GM12878 (cell line): ENCODE results near the gene DIAPH1. TPM values are rescaled to one million over a fixed set of nuclear protein-coding genes. Genes with fewer than 3 reads are reported as not detected.

Source experiments
- IKZF2 ChIP-seq, 2 experiments: fragments of 450-650 bp; IDR thresholded peaks; 2 replicates each; pipeline ENCODE4 v1.6.1; 2017; ENCODE audit warnings: mild to moderate bottlenecking in 2 of 2, moderate library complexity in 2 of 2
- PAX8 ChIP-seq: fragments of 450-650 bp; IDR thresholded peaks from 2 replicates; pipeline ENCODE4 v1.6.1; 2017; ENCODE audit warnings: mild to moderate bottlenecking, moderate library complexity
- RUNX3 ChIP-seq: IDR thresholded peaks from 2 replicates; pipeline ENCODE4 v1.6.1; 2012; ENCODE audit warnings: low read length, inconsistent platforms
- SIX5 ChIP-seq: IDR thresholded peaks from 2 replicates; pipeline ENCODE4 v1.6.1; 2011; ENCODE audit warnings: mild to moderate bottlenecking, low read depth, low read length, moderate library complexity; ENCODE audit not compliant: severe bottlenecking
- SPI1 ChIP-seq: IDR thresholded peaks from 2 replicates; pipeline ENCODE4 v1.6.1; 2011; ENCODE audit warnings: low read depth, mild to moderate bottlenecking, low read length, moderate library complexity, borderline replicate concordance; ENCODE audit not compliant: insufficient read depth
- SREBF2 ChIP-seq: IDR thresholded peaks from 2 replicates; pipeline ENCODE4 v1.6.1; 2012; ENCODE audit warnings: mild to moderate bottlenecking, low read length
- STAT1 ChIP-seq: fragments of 450-650 bp; conservative IDR thresholded peaks from 2 replicates; pipeline ENCODE4 v1.6.1; 2014; ENCODE audit warnings: antibody characterized with exemption, mild to moderate bottlenecking
- ZBED1 ChIP-seq: IDR thresholded peaks from 2 replicates; pipeline ENCODE4 v1.6.1; 2016; ENCODE audit warnings: borderline replicate concordance
- polyA plus RNA-seq, 11 experiments: library from polyadenylated mRNA; depleted of rRNA in 4 of 11; unstranded in 6 of 11; stranded (reverse) in 5 of 11; fragments of >200 nt; fragmentation: Nextera tagmentation in 4 of 11; fragmentation: Illumina TruSeq in 1 of 11; extraction: Ambion mirVana in 4 of 11; extraction: Trizol in 1 of 11; gene quantifications; 1 replicate in 1 of 11; 2 replicates in 10 of 11; pipeline versions ENCODE4 v1.2.1 to v1.2.3, GENCODE V29; 2011 to 2016; ENCODE audit warnings: inconsistent platforms in 2 of 11, missing spikeins in 2 of 11, low read depth in 1 of 11
- total RNA-seq, 4 experiments: library from RNA; depleted of rRNA in 3 of 4; stranded (reverse); fragments of >200 nt in 3 of 4; fragmentation: Illumina TruSeq in 1 of 4; extraction: Trizol in 1 of 4; gene quantifications; 2 replicates each; pipeline versions ENCODE4 v1.2.1 to v1.2.3, GENCODE V29; 2013 to 2021
- TF ChIP-seq, protein P1 (sequence below): fragments of 150-350 bp; IDR thresholded peaks from 2 replicates; pipeline ENCODE4 v1.6.1; 2014; ENCODE audit warnings: mild to moderate bottlenecking, low read depth, low read length
- TF ChIP-seq, protein P2 (sequence below): fragments of 450-650 bp; IDR thresholded peaks from 2 replicates; pipeline ENCODE4 v1.6.1; 2018; ENCODE audit warnings: borderline replicate concordance, mild to moderate bottlenecking; ENCODE audit not compliant: partially characterized antibody
- TF ChIP-seq, protein P3 (sequence below): IDR thresholded peaks from 2 replicates; pipeline ENCODE4 v1.6.1; 2012; ENCODE audit warnings: low read depth, low read length, improper control_type of control experiment
- TF ChIP-seq, protein P4 (sequence below): fragments of 450-650 bp; formaldehyde crosslinking; IDR thresholded peaks from 2 replicates; pipeline ENCODE4 v1.4.0; 2020; ENCODE audit warnings: mild to moderate bottlenecking, moderate library complexity

The DIAPH1 gene
- total and polyA plus RNA-seq, 10 of the 15 experiments (the other 5 are each of a cell fraction or from before 2014, with no cell fraction given): 37.8 to 168 (median 59.0) TPM

DNA sequence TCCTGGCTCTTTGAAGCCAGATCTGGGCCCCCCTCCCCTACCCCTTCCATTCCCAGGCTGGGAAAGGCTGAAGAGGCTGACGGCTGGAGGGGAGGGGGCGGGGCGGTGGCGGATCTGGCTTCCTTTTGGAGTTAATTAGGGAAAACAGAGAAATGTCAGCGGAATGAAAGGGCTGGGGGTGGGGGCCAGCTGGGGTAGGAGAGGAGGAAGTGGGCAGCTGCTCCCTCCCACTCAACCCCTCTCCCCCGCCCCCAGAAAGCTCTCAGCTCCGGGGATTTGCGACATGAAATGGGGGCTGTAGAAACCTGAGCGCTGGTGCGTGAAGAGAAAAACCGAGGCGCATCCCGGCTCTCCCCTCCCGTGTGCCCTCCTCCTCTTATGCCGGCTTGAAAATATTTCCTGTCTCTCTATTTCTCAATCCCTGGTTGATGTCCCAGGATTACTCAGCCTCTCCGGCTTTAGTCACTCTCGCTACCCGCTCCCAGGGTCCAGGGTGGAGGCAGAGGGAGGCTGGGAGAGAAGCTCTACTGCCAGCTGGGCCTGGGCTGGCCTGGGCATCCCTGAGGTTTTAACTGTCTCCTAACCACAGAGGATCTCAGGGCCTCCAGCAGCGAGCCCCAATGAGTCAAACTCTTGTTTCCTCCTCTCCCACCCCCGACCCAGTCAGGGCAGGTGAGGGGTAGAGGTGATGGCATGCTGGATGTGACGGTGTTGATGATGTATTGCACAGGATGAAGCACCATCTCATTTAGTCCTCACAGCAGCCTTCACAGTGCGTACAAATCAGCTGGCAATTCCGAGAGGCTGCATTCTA, 109.8 kb downstream of the DIAPH1 start (continued):
- TF ChIP-seq STAT1 (no peak), SIX5 (no peak), SPI1 (0 out of 2 replicates have a peak, but pooled peaks have one; percentile 6), SREBF2 (no peak), RUNX3 (no peak), PAX8 (no peak), IKZF2 (IDR thresholded peaks at IDR 0.05) (peak; percentile 42 to 67; a peak in 3 of 4 replicates), ZBED1 (peak; percentile 38; the same call in 1 of the 2 replicates)
- TF ChIP-seq, protein P1, sequence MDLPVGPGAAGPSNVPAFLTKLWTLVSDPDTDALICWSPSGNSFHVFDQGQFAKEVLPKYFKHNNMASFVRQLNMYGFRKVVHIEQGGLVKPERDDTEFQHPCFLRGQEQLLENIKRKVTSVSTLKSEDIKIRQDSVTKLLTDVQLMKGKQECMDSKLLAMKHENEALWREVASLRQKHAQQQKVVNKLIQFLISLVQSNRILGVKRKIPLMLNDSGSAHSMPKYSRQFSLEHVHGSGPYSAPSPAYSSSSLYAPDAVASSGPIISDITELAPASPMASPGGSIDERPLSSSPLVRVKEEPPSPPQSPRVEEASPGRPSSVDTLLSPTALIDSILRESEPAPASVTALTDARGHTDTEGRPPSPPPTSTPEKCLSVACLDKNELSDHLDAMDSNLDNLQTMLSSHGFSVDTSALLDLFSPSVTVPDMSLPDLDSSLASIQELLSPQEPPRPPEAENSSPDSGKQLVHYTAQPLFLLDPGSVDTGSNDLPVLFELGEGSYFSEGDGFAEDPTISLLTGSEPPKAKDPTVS: no peak
- TF ChIP-seq, protein P2, sequence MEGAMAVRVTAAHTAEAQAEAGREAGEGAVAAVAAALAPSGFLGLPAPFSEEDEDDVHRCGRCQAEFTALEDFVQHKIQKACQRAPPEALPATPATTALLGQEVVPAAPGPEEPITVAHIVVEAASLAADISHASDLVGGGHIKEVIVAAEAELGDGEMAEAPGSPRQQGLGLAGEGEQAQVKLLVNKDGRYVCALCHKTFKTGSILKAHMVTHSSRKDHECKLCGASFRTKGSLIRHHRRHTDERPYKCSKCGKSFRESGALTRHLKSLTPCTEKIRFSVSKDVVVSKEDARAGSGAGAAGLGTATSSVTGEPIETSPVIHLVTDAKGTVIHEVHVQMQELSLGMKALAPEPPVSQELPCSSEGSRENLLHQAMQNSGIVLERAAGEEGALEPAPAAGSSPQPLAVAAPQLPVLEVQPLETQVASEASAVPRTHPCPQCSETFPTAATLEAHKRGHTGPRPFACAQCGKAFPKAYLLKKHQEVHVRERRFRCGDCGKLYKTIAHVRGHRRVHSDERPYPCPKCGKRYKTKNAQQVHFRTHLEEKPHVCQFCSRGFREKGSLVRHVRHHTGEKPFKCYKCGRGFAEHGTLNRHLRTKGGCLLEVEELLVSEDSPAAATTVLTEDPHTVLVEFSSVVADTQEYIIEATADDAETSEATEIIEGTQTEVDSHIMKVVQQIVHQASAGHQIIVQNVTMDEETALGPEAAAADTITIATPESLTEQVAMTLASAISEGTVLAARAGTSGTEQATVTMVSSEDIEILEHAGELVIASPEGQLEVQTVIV: no peak
- TF ChIP-seq, protein P3, sequence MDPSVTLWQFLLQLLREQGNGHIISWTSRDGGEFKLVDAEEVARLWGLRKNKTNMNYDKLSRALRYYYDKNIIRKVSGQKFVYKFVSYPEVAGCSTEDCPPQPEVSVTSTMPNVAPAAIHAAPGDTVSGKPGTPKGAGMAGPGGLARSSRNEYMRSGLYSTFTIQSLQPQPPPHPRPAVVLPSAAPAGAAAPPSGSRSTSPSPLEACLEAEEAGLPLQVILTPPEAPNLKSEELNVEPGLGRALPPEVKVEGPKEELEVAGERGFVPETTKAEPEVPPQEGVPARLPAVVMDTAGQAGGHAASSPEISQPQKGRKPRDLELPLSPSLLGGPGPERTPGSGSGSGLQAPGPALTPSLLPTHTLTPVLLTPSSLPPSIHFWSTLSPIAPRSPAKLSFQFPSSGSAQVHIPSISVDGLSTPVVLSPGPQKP: no peak
- TF ChIP-seq, protein P4, sequence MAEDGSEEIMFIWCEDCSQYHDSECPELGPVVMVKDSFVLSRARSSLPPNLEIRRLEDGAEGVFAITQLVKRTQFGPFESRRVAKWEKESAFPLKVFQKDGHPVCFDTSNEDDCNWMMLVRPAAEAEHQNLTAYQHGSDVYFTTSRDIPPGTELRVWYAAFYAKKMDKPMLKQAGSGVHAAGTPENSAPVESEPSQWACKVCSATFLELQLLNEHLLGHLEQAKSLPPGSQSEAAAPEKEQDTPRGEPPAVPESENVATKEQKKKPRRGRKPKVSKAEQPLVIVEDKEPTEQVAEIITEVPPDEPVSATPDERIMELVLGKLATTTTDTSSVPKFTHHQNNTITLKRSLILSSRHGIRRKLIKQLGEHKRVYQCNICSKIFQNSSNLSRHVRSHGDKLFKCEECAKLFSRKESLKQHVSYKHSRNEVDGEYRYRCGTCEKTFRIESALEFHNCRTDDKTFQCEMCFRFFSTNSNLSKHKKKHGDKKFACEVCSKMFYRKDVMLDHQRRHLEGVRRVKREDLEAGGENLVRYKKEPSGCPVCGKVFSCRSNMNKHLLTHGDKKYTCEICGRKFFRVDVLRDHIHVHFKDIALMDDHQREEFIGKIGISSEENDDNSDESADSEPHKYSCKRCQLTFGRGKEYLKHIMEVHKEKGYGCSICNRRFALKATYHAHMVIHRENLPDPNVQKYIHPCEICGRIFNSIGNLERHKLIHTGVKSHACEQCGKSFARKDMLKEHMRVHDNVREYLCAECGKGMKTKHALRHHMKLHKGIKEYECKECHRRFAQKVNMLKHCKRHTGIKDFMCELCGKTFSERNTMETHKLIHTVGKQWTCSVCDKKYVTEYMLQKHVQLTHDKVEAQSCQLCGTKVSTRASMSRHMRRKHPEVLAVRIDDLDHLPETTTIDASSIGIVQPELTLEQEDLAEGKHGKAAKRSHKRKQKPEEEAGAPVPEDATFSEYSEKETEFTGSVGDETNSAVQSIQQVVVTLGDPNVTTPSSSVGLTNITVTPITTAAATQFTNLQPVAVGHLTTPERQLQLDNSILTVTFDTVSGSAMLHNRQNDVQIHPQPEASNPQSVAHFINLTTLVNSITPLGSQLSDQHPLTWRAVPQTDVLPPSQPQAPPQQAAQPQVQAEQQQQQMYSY (CRISPR knock-in tag): no peak
